CD4-positive, alpha-beta T cell treated with Interleukin-12 subunit alpha and Interleukin-12 subunit beta, for 1 hour (primary cell): Measurements from ENCODE around the gene DPM1.

Experiments used
- DNase-seq: peaks from one replicate; pipeline ENCODE4 v3.0.0-alpha.2; 2020

DPM1 gene

GRCh38 chr20:50929299-50930138 lies 28.8 kb downstream of the DPM1 start:
- DNase-seq, result peak; percentile 95

- DNase-seq, result peak; percentile 8
These were observed 29.9 kb downstream of the DPM1 start for GRCh38 chr20:50928469-50928868.

- no peak for DNase-seq
These were observed 31.8 kb downstream of the DPM1 start for GRCh38 chr20:50926530-50926929.

GRCh38 chr20:50924261-50924920 lies 33.9 kb downstream of the DPM1 start:
- no peak for DNase-seq

- DNase-seq, result no peak
These were observed 36.4 kb downstream of the DPM1 start for GRCh38 chr20:50921803-50922501.

- peak; percentile 22 for DNase-seq
These were observed 37.3 kb downstream of the DPM1 start for GRCh38 chr20:50920997-50921396.

GRCh38 chr20:50919567-50919966 lies 38.8 kb downstream of the DPM1 start:
- DNase-seq, result no peak

- no peak for DNase-seq
These were observed 39.9 kb downstream of the DPM1 start for GRCh38 chr20:50918403-50918802.

GRCh38 chr20:50916934-50917333 lies 41.4 kb downstream of the DPM1 start:
- DNase-seq, result no peak

- no peak for DNase-seq
These were observed 42.1 kb downstream of the DPM1 start for GRCh38 chr20:50916257-50916656.

GRCh38 chr20:50915424-50915823 lies 42.9 kb downstream of the DPM1 start:
- DNase-seq, result no peak

- DNase-seq, result no peak
These were observed 44.5 kb downstream of the DPM1 start for GRCh38 chr20:50913690-50914375.

GRCh38 chr20:50911716-50912115 lies 46.6 kb downstream of the DPM1 start:
- DNase-seq, result no peak

- DNase-seq, result no peak
These were observed 47.3 kb downstream of the DPM1 start for GRCh38 chr20:50911030-50911429.

- DNase-seq, result no peak
These were observed 48.9 kb downstream of the DPM1 start for GRCh38 chr20:50909413-50909812.

GRCh38 chr20:50904067-50904570 lies 54.2 kb downstream of the DPM1 start:
- no peak for DNase-seq

GRCh38 chr20:50903353-50904051 lies 54.8 kb downstream of the DPM1 start:
- no peak for DNase-seq

GRCh38 chr20:50901301-50901700 lies 57.0 kb downstream of the DPM1 start:
- no peak for DNase-seq

- no peak for DNase-seq
These were observed 58.1 kb downstream of the DPM1 start for GRCh38 chr20:50900261-50900660.

- no peak for DNase-seq
These were observed 59.9 kb downstream of the DPM1 start for GRCh38 chr20:50898475-50898874.

GRCh38 chr20:50895111-50895830 lies 63.1 kb downstream of the DPM1 start:
- no peak for DNase-seq

GRCh38 chr20:50893620-50894019 lies 64.7 kb downstream of the DPM1 start:
- DNase-seq, result no peak
